Lung (tissue), 12 donors: Measurements from ENCODE around the gene NDUFS7. TPM values are rescaled to one million over a fixed set of nuclear protein-coding genes. Genes with fewer than 3 reads are reported as not detected.

ENCODE experiments used
- ATAC-seq: fragments of 200-7000 bp; cut with Tn5 transposase; one replicate; pipeline ENCODE4 v1.9.1; 2020; ENCODE audit warnings: moderate number of reproducible peaks; ENCODE audit not compliant: insufficient read depth, low FRiP score
- DNase-seq, 3 donors: peaks; one replicate each; pipeline ENCODE4 v3.0.0-alpha.2; 2013 to 2017
- H3K27ac ChIP-seq, 2 donors: one replicate each; pipeline ENCODE4 v1.5.1; 2013; ENCODE audit warnings: mild to moderate bottlenecking in 2 of 2, moderate library complexity in 2 of 2, control low read depth in 1 of 2, inconsistent platforms in 1 of 2, low read depth in 1 of 2, low read length in 1 of 2
- H3K27me3 ChIP-seq, 3 donors: one replicate each; pipeline ENCODE4 v1.5.1; 2013; ENCODE audit warnings: low read length in 2 of 3; ENCODE audit not compliant: control insufficient read depth in 3 of 3, insufficient read depth in 3 of 3
- H3K36me3 ChIP-seq, 4 donors: one replicate each; pipeline ENCODE4 v1.5.1; 2013; ENCODE audit warnings: low read length in 4 of 4, mild to moderate bottlenecking in 1 of 4, moderate library complexity in 1 of 4; ENCODE audit not compliant: control insufficient read depth in 4 of 4, insufficient read depth in 4 of 4
- H3K4me1 ChIP-seq, 5 donors: one replicate each; pipeline ENCODE4 v1.5.1; 2013; ENCODE audit warnings: low read length in 5 of 5, mild to moderate bottlenecking in 2 of 5, moderate library complexity in 1 of 5; ENCODE audit not compliant: control insufficient read depth in 5 of 5, insufficient read depth in 5 of 5
- H3K4me3 ChIP-seq: one replicate; pipeline ENCODE4 v1.5.1; 2013; ENCODE audit warnings: mild to moderate bottlenecking, control low read depth, moderate library complexity
- H3K9ac ChIP-seq, 2 donors: one replicate each; pipeline ENCODE4 v1.5.1; 2013; ENCODE audit warnings: low read length in 2 of 2, control low read depth in 1 of 2; ENCODE audit not compliant: insufficient read depth in 1 of 2
- H3K9me3 ChIP-seq, 4 donors: one replicate each; pipeline ENCODE4 v1.5.1; 2013; ENCODE audit warnings: low read length in 3 of 4, mild to moderate bottlenecking in 1 of 4, moderate library complexity in 1 of 4; ENCODE audit not compliant: control insufficient read depth in 4 of 4, insufficient read depth in 3 of 4
- WGBS, 2 donors: extraction: QIAGEN DNeasy Blood & Tissue Kit; methylation state at CpG; one replicate each; pipeline ENCODE4 v1.1.7; 2013; 5-methylcytosine and 5-hydroxymethylcytosine counted together
- polyA plus RNA-seq, 2 donors: library from polyadenylated mRNA; stranded (reverse); fragments of 200-250 nt; gene quantifications; one replicate each; pipeline ENCODE4 v1.2.1, GENCODE V29; 2013
- total RNA-seq, 2 donors: library from RNA; depleted of rRNA in 1 of 2; stranded (reverse); fragments of >200 nt in 1 of 2; gene quantifications; one replicate each; pipeline ENCODE4 v1.2.1, GENCODE V29; 2014 to 2021
- TF ChIP-seq, protein P1 (sequence below): IDR thresholded peaks from 2 replicates; pipeline ENCODE4 v1.5.1; 2012; ENCODE audit warnings: mild to moderate bottlenecking; ENCODE audit errors: control extremely low read depth, extremely low read depth
- donor health status: control.
- donor health status: control.
- donor health status: Bipolar disorder and iron deficiency.
- donor health status: healthy.
- donor health status: DM: yes; HTN: yes; CAD: no.

The NDUFS7 gene
- total and polyA plus RNA-seq, 4 donors = 33.4 to 133 (median 108) TPM

DNA sequence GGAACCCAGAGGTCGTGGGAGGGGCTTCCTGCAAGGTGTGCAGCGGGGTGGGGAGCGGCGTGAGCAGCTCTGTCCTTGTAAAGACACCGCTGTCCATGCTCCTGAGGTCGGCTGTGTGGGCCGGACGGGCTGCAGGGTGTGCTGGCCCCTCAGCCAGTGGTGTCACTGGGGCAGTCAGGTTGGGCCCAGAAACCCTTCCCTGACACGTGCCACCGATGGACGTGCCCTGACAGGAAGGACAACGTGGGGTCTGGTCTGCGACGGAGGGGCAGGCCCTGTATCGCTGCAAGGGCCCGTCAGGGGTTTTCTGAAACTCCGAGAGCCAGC, 50.3 kb downstream of the NDUFS7 start:
- Histone ChIP-seq H3K9me3 (no peaks in the 10 kb centered on the region), H3K4me1 (peaks cover 0 to 3% (median 0%) of the 10 kb centered on the region in 5 donors), H3K27ac (no peak overlapping the region), H3K27me3 (no peaks in the 10 kb centered on the region), H3K4me3 (no peak overlapping the region), H3K36me3 (peaks cover 3 to 57% (median 20%) of the 10 kb centered on the region in 4 donors), H3K9ac (no peak overlapping the region)
- DNase-seq (no peak), ATAC-seq (no peak)
- TF ChIP-seq, protein P1, sequence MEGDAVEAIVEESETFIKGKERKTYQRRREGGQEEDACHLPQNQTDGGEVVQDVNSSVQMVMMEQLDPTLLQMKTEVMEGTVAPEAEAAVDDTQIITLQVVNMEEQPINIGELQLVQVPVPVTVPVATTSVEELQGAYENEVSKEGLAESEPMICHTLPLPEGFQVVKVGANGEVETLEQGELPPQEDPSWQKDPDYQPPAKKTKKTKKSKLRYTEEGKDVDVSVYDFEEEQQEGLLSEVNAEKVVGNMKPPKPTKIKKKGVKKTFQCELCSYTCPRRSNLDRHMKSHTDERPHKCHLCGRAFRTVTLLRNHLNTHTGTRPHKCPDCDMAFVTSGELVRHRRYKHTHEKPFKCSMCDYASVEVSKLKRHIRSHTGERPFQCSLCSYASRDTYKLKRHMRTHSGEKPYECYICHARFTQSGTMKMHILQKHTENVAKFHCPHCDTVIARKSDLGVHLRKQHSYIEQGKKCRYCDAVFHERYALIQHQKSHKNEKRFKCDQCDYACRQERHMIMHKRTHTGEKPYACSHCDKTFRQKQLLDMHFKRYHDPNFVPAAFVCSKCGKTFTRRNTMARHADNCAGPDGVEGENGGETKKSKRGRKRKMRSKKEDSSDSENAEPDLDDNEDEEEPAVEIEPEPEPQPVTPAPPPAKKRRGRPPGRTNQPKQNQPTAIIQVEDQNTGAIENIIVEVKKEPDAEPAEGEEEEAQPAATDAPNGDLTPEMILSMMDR = no peak
- 94 to 95% methylated on average over 17 of the region's 17 CpGs for WGBS, 2 donors

DNA sequence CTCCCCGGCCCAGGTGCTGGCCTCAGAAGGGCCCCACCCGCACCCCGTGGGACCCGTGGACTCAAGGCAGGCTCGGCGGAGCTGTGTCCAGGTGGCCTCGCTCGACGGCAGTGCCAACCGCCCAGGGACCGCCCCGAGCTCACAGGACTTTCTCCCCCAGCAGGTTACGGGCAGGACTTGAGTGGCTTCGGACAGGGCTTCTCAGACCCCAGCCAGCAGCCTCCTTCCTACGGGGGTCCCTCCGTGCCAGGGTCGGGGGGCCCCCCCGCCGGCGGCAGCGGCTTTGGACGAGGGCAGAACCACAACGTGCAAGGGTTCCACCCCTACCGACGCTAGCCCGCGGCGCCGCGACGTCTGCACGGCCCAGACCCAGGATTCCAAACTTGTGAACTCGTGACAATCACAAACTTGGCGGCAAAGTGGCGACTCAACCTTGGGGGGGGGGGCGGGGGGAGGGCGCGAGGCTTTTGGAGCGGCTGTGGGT, 50.9 kb downstream of the NDUFS7 start:
- Histone ChIP-seq H3K36me3 (peaks cover 3 to 54% (median 21%) of the 10 kb centered on the region in 4 donors), H3K27me3 (no peaks in the 10 kb centered on the region), H3K4me3 (no peak overlapping the region), H3K4me1 (peaks cover 0 to 6% (median 2%) of the 10 kb centered on the region in 5 donors), H3K9ac (no peak overlapping the region), H3K27ac (no peak overlapping the region), H3K9me3 (no peaks in the 10 kb centered on the region)
- DNase-seq = no peak
- WGBS, 2 donors = 91% methylated on average over 39 of the region's 39 CpGs
- ATAC-seq = no peak
- TF ChIP-seq, protein P1 = no peak

DNA sequence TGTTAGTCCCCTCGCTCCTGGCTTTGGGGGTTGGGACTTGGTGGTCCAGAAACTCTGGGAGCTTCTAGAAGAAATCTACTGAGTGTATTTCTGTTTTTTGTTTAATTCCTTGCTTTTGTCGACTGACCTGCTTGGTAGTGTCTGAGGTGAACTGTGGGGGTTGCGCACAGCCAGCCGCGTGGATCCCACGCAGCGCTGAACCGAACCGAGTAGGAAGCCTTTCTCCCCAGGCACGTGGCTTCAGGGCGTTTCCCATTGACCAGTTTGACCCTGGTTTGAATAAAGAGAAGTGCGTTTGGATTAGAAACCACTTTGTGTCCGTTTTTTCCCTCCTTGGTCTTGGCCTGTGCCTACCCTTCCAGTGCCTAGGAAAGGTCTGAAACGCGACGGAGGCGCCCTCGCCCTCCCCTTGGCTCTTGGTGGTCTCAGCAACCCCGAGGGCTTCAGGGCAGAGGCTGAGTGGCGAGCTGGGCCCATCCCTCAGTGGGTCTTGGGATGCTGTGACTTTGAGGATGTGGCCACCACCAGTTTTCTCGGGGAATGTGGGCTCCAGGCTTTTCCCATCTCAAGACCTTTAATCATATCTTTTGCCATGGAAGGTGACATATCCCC, 51.8 kb downstream of the NDUFS7 start:
- Histone ChIP-seq H3K27me3 (no peaks in the 10 kb centered on the region), H3K9me3 (no peaks in the 10 kb centered on the region), H3K4me3 (no peak overlapping the region), H3K36me3 (peaks cover under 1 to 53% (median 23%) of the 10 kb centered on the region in 4 donors), H3K9ac (no peak overlapping the region), H3K27ac (no peak overlapping the region), H3K4me1 (peaks cover 0 to 14% (median 3%) of the 10 kb centered on the region in 5 donors)
- TF ChIP-seq, protein P1 = no peak
- DNase-seq = no peak
- no peak for ATAC-seq
- WGBS, 2 donors = 85 to 91% methylated on average over 21 of the region's 21 CpGs

DNA sequence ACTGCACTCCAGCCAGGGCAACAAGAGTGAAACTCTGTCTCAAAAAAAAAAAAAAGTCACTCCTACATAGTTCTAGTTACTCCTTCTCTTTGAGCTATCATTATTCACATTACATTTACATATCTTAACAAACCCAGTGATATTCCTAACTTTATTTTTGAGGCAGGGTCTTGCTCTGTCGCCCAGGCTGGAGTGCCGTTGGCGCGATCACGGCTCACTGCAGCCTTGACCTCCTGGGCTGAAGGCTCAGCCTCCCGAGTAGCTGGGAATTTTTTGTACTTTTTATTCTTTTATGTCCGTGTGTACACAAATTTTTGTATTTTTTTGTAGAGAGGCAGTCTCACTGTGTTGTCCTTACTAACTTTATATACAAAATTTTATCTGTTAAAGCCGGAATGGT, 53.9 kb downstream of the NDUFS7 start:
- TF ChIP-seq, protein P1 = no peak
- no peak for ATAC-seq
- Histone ChIP-seq H3K36me3 (peaks cover 19 to 59% (median 31%) of the 10 kb centered on the region in 4 donors), H3K27ac (no peak overlapping the region), H3K27me3 (no peaks in the 10 kb centered on the region), H3K4me3 (no peak overlapping the region), H3K4me1 (peaks cover 0 to 17% (median 3%) of the 10 kb centered on the region in 5 donors), H3K9me3 (no peaks in the 10 kb centered on the region), H3K9ac (no peak overlapping the region)
- WGBS, 2 donors = 63 to 72% methylated on average over 8 of the region's 8 CpGs
- DNase-seq = no peak
